ENCODE results near the gene MAS1. TPM values are rescaled to one million over a fixed set of nuclear protein-coding genes. Genes with fewer than 3 reads are reported as not detected.

Gene MAS1
- total RNA-seq: under 0.01 TPM in 1 of 2 replicates, not detected in the other

GRCh38 chr6:159890792-159891191, at the start of gene MAS1:
TSS of gene MAS1 (plus strand) at chr6:159890988. CDS start at chr6:159906956, 15,968 bp downstream.

Other genes with a start within 250 kb of the MAS1 start
- gene SOD2, start 197.7 kb upstream of the MAS1 start, total RNA-seq: 59.7 and 767 TPM in 2 replicates
- 87.0 and 94.0 TPM in 2 replicates for gene WTAP, start 163.5 kb upstream of the MAS1 start, total RNA-seq
- gene ACAT2, start 128.9 kb upstream of the MAS1 start, total RNA-seq: 29.2 and 87.5 TPM in 2 replicates
- gene TCP1, start 101.4 kb upstream of the MAS1 start, total RNA-seq: 222 and 276 TPM in 2 replicates
- gene MRPL18, start 100.5 kb upstream of the MAS1 start, total RNA-seq: 80.1 and 80.2 TPM in 2 replicates
- gene PNLDC1, start 90.7 kb upstream of the MAS1 start, total RNA-seq: under 0.01 and 0.21 TPM in 2 replicates
- gene IGF2R, start 78.1 kb downstream of the MAS1 start, total RNA-seq: 107 and 118 TPM in 2 replicates
- gene SLC22A1, start 230.8 kb downstream of the MAS1 start, total RNA-seq: under 0.01 TPM in 1 of 2 replicates, not detected in the other